SIG-M5 (cell line): Measurements from ENCODE around the gene CRKL.
"Not testable (repeated sequence)": the region's sequence is repeated elsewhere in the genome, so short reads cannot be mapped to it uniquely, and the experiment has no call there.

Source experiments
- DNase-seq: peaks from one replicate; lab custom pipeline; 2025; lab: John Stamatoyannopoulos, UW

The CRKL gene

GRCh38 chr22:20967697-20968211 is 50.5 kb downstream of the CRKL start:
- DNase-seq = no peak

GRCh38 chr22:20968281-20968977 is 51.2 kb downstream of the CRKL start:
- DNase-seq = no peak

GRCh38 chr22:20970939-20971657 is 53.9 kb downstream of the CRKL start:
- no peak for DNase-seq

GRCh38 chr22:20972014-20972694 is 54.9 kb downstream of the CRKL start:
- DNase-seq = not testable (repeated sequence)

GRCh38 chr22:20972933-20973577 is 55.8 kb downstream of the CRKL start:
- no peak for DNase-seq

GRCh38 chr22:20973634-20974286 is 56.6 kb downstream of the CRKL start:
- DNase-seq = no peak

GRCh38 chr22:20974336-20974955 is 57.2 kb downstream of the CRKL start:
- DNase-seq = no peak

- no peak for DNase-seq
Measured at GRCh38 chr22:20975541-20976290, 58.5 kb downstream of the CRKL start.

- DNase-seq = no peak
Measured at GRCh38 chr22:20976291-20976877, 59.2 kb downstream of the CRKL start.

GRCh38 chr22:20977019-20977418 is 59.8 kb downstream of the CRKL start:
- DNase-seq = no peak

GRCh38 chr22:20977516-20978170 is 60.4 kb downstream of the CRKL start:
- no peak for DNase-seq

- no peak for DNase-seq
Measured at GRCh38 chr22:20978419-20978818, 61.2 kb downstream of the CRKL start.

GRCh38 chr22:20979243-20979809 is 62.1 kb downstream of the CRKL start:
- DNase-seq = no peak

- DNase-seq = no peak
Measured at GRCh38 chr22:20979940-20980453, 62.8 kb downstream of the CRKL start.

GRCh38 chr22:20980523-20980922 is 63.3 kb downstream of the CRKL start:
- DNase-seq = no peak

GRCh38 chr22:20980938-20981722 is 63.9 kb downstream of the CRKL start:
- no peak for DNase-seq

GRCh38 chr22:20981787-20982562 is 64.8 kb downstream of the CRKL start, which contains the start of gene LZTR1:
LZTR1 (plus strand) TSS chr22:20982297; CDS start chr22:20982372, 75 bp downstream.
- DNase-seq = no peak
